H7 (cell line): ENCODE results near the gene TENM4. TPM values are rescaled to one million over a fixed set of nuclear protein-coding genes. Genes with fewer than 3 reads are reported as not detected.
A peak's percentile ranks its signal among the peaks of the same experiment; 100 is the strongest.

Experiments
- DNase-seq: peaks from one replicate; pipeline ENCODE4 v3.0.0; 2012
- H3K27me3 ChIP-seq: 2 replicates; pipeline ENCODE4 v1.6.0; 2011; ENCODE audit warnings: mild to moderate bottlenecking, low read length; ENCODE audit not compliant: control insufficient read depth, insufficient read depth
- H3K36me3 ChIP-seq: replicated peaks from 2 replicates; pipeline ENCODE4 v1.5.1; 2011; ENCODE audit warnings: low read length; ENCODE audit not compliant: control insufficient read depth, insufficient read depth
- H3K4me3 ChIP-seq: 2 replicates; pipeline ENCODE4 v1.5.1; 2011; ENCODE audit warnings: low read depth, mild to moderate bottlenecking, control low read depth, low read length, moderate library complexity; ENCODE audit not compliant: insufficient read depth
- total RNA-seq: library from RNA; depleted of rRNA; stranded (reverse); fragments of >200 nt; shearing (Covaris generic); gene quantifications from 2 replicates; pipeline ENCODE4 v1.2.3, GENCODE V29; 2014

The TENM4 gene
- total RNA-seq, 1 experiment from 2014 or later: 29.6 TPM

GRCh38 chr11:78720281-78720989, 720.4 kb downstream of the TENM4 start:
- no peak for DNase-seq

GRCh38 chr11:78717041-78717440, 723.8 kb downstream of the TENM4 start:
- H3K36me3 ChIP-seq: no peaks in the 10 kb centered on the region
- no peak overlapping the region for H3K4me3 ChIP-seq
- DNase-seq: no peak

More at GRCh38 chr11:78720281-78720989, 720.4 kb downstream of the TENM4 start:
- Histone ChIP-seq H3K27me3 (no peaks in the 10 kb centered on the region), H3K36me3 (no peaks in the 10 kb centered on the region), H3K4me3 (no peak overlapping the region)

GRCh38 chr11:78715639-78716311, 725.1 kb downstream of the TENM4 start:
- peak; percentile 84 for DNase-seq
- Histone ChIP-seq H3K36me3 (no peaks in the 10 kb centered on the region), H3K27me3 (no peaks in the 10 kb centered on the region), H3K4me3 (no peak overlapping the region)

More at GRCh38 chr11:78717041-78717440, 723.8 kb downstream of the TENM4 start:
- no peaks in the 10 kb centered on the region for H3K27me3 ChIP-seq

- Histone ChIP-seq H3K4me3 (no peak overlapping the region), H3K36me3 (no peaks in the 10 kb centered on the region)
- DNase-seq: peak; percentile 26
These were observed 726.3 kb downstream of the TENM4 start for GRCh38 chr11:78714539-78714938.

GRCh38 chr11:78711735-78712134, 729.1 kb downstream of the TENM4 start:
- no peaks in the 10 kb centered on the region for H3K36me3 ChIP-seq
- no peak overlapping the region for H3K4me3 ChIP-seq
- DNase-seq: no peak
- H3K27me3 ChIP-seq: no peaks in the 10 kb centered on the region

More at GRCh38 chr11:78714539-78714938, 726.3 kb downstream of the TENM4 start:
- no peaks in the 10 kb centered on the region for H3K27me3 ChIP-seq

- no peaks in the 10 kb centered on the region for H3K27me3 ChIP-seq
- no peak for DNase-seq
- H3K4me3 ChIP-seq: no peak overlapping the region
- H3K36me3 ChIP-seq: no peaks in the 10 kb centered on the region
These were observed 730.4 kb downstream of the TENM4 start for GRCh38 chr11:78710417-78710816.

- H3K36me3 ChIP-seq: no peaks in the 10 kb centered on the region
- no peak overlapping the region for H3K4me3 ChIP-seq
- H3K27me3 ChIP-seq: no peaks in the 10 kb centered on the region
- peak; percentile 21 for DNase-seq
These were observed 732.4 kb downstream of the TENM4 start for GRCh38 chr11:78708388-78708787.

GRCh38 chr11:78706551-78706950, 734.3 kb downstream of the TENM4 start:
- no peaks in the 10 kb centered on the region for H3K27me3 ChIP-seq
- DNase-seq: no peak
- no peak overlapping the region for H3K4me3 ChIP-seq
- H3K36me3 ChIP-seq: no peaks in the 10 kb centered on the region

GRCh38 chr11:78704811-78705210, 736.0 kb downstream of the TENM4 start:
- Histone ChIP-seq H3K36me3 (no peaks in the 10 kb centered on the region), H3K27me3 (no peaks in the 10 kb centered on the region), H3K4me3 (no peak overlapping the region)
- no peak for DNase-seq

- no peak for DNase-seq
- Histone ChIP-seq H3K27me3 (no peaks in the 10 kb centered on the region), H3K4me3 (no peak overlapping the region), H3K36me3 (no peaks in the 10 kb centered on the region)
These were observed 741.2 kb downstream of the TENM4 start for GRCh38 chr11:78699609-78700135.

- Histone ChIP-seq H3K4me3 (no peak overlapping the region), H3K36me3 (no peaks in the 10 kb centered on the region), H3K27me3 (no peaks in the 10 kb centered on the region)
- no peak for DNase-seq
These were observed 742.2 kb downstream of the TENM4 start for GRCh38 chr11:78698612-78699011.

GRCh38 chr11:78696177-78696576, 744.7 kb downstream of the TENM4 start:
- no peaks in the 10 kb centered on the region for H3K36me3 ChIP-seq
- H3K4me3 ChIP-seq: no peak overlapping the region
- DNase-seq: no peak
- no peaks in the 10 kb centered on the region for H3K27me3 ChIP-seq

GRCh38 chr11:78694152-78694551, 746.7 kb downstream of the TENM4 start:
- H3K36me3 ChIP-seq: no peaks in the 10 kb centered on the region
- no peaks in the 10 kb centered on the region for H3K27me3 ChIP-seq
- DNase-seq: no peak
- no peak overlapping the region for H3K4me3 ChIP-seq

- no peaks in the 10 kb centered on the region for H3K27me3 ChIP-seq
These were observed 749.6 kb downstream of the TENM4 start for GRCh38 chr11:78691215-78691614.

GRCh38 chr11:78690352-78690987, 750.4 kb downstream of the TENM4 start:
- Histone ChIP-seq H3K27me3 (no peaks in the 10 kb centered on the region), H3K36me3 (no peaks in the 10 kb centered on the region), H3K4me3 (no peak overlapping the region)
- DNase-seq: no peak

More at GRCh38 chr11:78691215-78691614, 749.6 kb downstream of the TENM4 start:
- Histone ChIP-seq H3K36me3 (no peaks in the 10 kb centered on the region), H3K4me3 (no peak overlapping the region)
- no peak for DNase-seq
